ENCODE results near the gene ABCB8. TPM values are rescaled to one million over a fixed set of nuclear protein-coding genes. Genes with fewer than 3 reads are reported as not detected.

The ABCB8 gene
- total and polyA plus RNA-seq, 2 of the 4 experiments (the other 2 are of a cell fraction): 16.3 to 26.8 TPM

DNA sequence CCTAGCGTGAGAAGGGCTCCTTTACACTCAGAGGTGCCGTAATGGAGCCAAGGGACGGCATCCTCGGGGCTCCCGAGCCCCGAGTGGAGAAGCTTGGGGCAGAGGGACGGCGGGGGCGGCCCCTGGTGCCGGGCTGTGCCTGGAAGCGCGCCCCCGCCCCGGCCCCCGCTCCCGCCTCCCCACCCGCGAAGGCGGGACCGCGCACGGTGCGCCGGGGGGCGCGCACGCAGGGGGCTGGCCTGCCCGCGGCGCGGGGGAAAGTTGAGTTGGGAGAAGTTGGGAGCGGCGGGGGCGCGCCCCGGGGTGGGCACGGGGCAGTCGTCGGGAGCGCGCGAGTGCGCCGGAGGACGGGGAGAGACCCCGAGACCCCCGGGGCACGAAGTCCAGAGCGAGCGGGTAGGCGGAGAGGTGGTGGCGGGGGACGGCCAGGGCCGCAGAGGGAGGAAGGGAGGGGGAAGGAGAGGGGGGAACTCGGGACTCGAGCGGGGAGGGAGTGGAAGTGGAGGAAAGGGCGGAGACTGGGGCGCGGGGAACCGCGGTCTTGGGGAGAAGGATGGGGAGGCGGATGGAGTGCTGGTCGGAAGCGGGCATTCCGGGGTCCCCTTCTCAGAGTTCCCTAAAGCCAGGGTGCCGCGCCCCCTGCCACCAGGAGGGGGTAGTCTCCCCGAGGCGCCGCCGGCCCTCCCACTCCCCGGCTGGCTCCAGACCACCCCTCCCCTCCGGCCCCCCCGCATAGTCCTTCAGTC, 31.3 kb downstream of the ABCB8 start, which contains the start of gene SLC4A2 (continued):
- TF ChIP-seq SMC3 (IDR thresholded peaks at IDR 0.05; ENCODE audit: low read depth, low read length): no peak
- TF ChIP-seq POLR2A (IDR thresholded peaks at IDR 0.05; ENCODE audit: low read depth, low read length): no peak; the same call in 1 of the 2 replicates

DNA sequence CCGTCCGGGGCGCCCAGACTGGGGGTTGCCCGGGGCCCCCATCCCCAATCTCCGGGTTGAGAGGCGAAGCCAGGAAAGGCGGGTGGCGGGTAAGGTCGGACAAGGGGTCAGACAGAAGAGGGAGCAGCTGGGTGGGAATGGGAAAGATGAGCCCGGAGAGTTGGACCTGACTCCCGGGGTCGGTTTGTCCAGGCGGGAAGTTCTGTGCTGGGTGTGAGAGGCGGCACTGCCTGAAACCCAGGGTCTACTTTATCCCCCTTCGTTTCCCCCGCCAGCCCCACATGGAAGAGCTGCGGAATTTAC, 31.8 kb downstream of the ABCB8 start:
- Histone ChIP-seq H3K4me1 (ENCODE audit: control insufficient read depth, insufficient read depth, low read length) (peaks cover 43% of the 10 kb centered on the region), H3K27me3 (ENCODE audit: control insufficient read depth, insufficient read depth, low read length) (no peaks in the 10 kb centered on the region), H3K27ac (ENCODE audit: insufficient read depth, low read length) (peak overlapping the region; percentile 97), H4K91ac (ENCODE audit: insufficient read depth, low read depth, low read length) (peak overlapping the region; percentile 56), H2BK20ac (ENCODE audit: low read depth, low read length) (no peak overlapping the region), H3K4me2 (ENCODE audit: low read depth, low read length) (peak overlapping the region; percentile 99), H4K5ac (ENCODE audit: low read depth, low read length) (peak overlapping the region; percentile 26; the same call in 1 of the 2 replicates), H3K23ac (ENCODE audit: low read depth, low read length) (peak overlapping the region; percentile 87; the same call in 1 of the 2 replicates), H4K8ac (ENCODE audit: low read depth in 2 of 2, low read length in 2 of 2) (peak overlapping the region in 1 of 2 experiments; percentile 56; a peak in 2 of 4 replicates), H2AFZ (replicated peaks; ENCODE audit: low read length, poor library complexity) (peak overlapping the region; percentile 95), H4K20me1 (ENCODE audit: insufficient read depth, low read length) (peaks cover 28% of the 10 kb centered on the region), H3K9me3 (ENCODE audit: control insufficient read depth, insufficient read depth, low read length) (no peaks in the 10 kb centered on the region), H2AK9ac (replicated peaks; ENCODE audit: low read depth, low read length, poor library complexity) (peak overlapping the region; percentile 100), H3K4me3 (ENCODE audit: insufficient read depth, low read depth, low read length) (peak overlapping the region; percentile 94), H3K4ac (ENCODE audit: low read depth, low read length) (peak overlapping the region; percentile 66), H2BK15ac (ENCODE audit: low read depth, low read length) (0 out of 3 replicates have a peak overlapping the region, but pooled peaks have one; percentile 15), H3K18ac (ENCODE audit: low read depth, low read length) (peak overlapping the region; percentile 22; the same call in 1 of the 2 replicates), H3K56ac (ENCODE audit: extremely low read depth, insufficient read depth, low read length) (peak overlapping the region; percentile 87), H2AK5ac (ENCODE audit: low read depth, low read length) (peak overlapping the region; percentile 96), H3K14ac (replicated peaks; ENCODE audit: low read depth, low read length) (peak overlapping the region; percentile 81), H3K9ac (ENCODE audit: low read depth, low read length) (peak overlapping the region; percentile 84), H3K9me1 (ENCODE audit: insufficient read depth, low read length) (peaks cover 12% of the 10 kb centered on the region; the same call in 1 of the 2 replicates), H2BK120ac (ENCODE audit: low read depth, low read length) (peak overlapping the region; percentile 48; the same call in 1 of the 2 replicates), H3K36me3 (ENCODE audit: control insufficient read depth, insufficient read depth, low read length) (peaks cover 8% of the 10 kb centered on the region), H3K79me1 (ENCODE audit: low read depth in 1 of 2, low read length in 2 of 2) (peaks cover 24 to 68% of the 10 kb centered on the region in 2 experiments), H2BK5ac (ENCODE audit: low read depth, low read length, poor library complexity, severe bottlenecking) (peak overlapping the region; percentile 95)
- no peak for DNase-seq
- no peak for TF ChIP-seq FOS (IDR thresholded peaks at IDR 0.05; ENCODE audit: low read depth, low read length)
- TF ChIP-seq POLR2A (IDR thresholded peaks at IDR 0.05; ENCODE audit: low read depth, low read length): no peak; the same call in 1 of the 2 replicates
- TF ChIP-seq MAZ (IDR thresholded peaks at IDR 0.05; ENCODE audit: borderline replicate concordance, low read depth, low read length): no peak
- TF ChIP-seq, protein P1, sequence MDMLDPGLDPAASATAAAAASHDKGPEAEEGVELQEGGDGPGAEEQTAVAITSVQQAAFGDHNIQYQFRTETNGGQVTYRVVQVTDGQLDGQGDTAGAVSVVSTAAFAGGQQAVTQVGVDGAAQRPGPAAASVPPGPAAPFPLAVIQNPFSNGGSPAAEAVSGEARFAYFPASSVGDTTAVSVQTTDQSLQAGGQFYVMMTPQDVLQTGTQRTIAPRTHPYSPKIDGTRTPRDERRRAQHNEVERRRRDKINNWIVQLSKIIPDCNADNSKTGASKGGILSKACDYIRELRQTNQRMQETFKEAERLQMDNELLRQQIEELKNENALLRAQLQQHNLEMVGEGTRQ (IDR thresholded peaks at IDR 0.05; ENCODE audit: low read depth, low read length): no peak
- dilution Hi-C loops (cut with HindIII; ENCODE audit: low sequenced_read_pairs, unreplicated experiment) (no loop called here), intact Hi-C loops (cut with micrococcal nuclease) (loop anchor here (1.0 kb wide), 1 partner anchor 51 kb away; no protein-coding TSS in a partner anchor), in situ Hi-C loops (cut with MboI; ENCODE audit: low sequenced_read_pairs) (no loop called here)
- no CpG with 5 or more reads among the region's 17 CpGs for WGBS, 2 experiments (ENCODE audit: extremely low coverage in 2 of 2, insufficient read length in 1 of 2)
- no peak for ATAC-seq (ENCODE audit: low read depth)
- BruUV-seq (replicated peaks): no TSS peak
- POLR2A ChIA-PET (ENCODE audit: unreplicated experiment): no interaction called here
- CTCF ChIA-PET: no interaction called here
